ENCODE data around the gene TMEM41B. TPM values are rescaled to one million over a fixed set of nuclear protein-coding genes. Genes with fewer than 3 reads are reported as not detected.
"Not testable (repeated sequence)": the region's sequence is repeated elsewhere in the genome, so short reads cannot be mapped to it uniquely, and the experiment has no call there.

The TMEM41B gene
- total RNA-seq, 3 donors from 2014 or later: 33.2 to 57.9 (median 54.0) TPM

- TF ChIP-seq CTCF (IDR thresholded peaks at IDR 0.05): no peak
- ATAC-seq: no peak
- H3K4me3 ChIP-seq: no peak overlapping the region
- H3K4me1 ChIP-seq (ENCODE audit: low read depth): peaks cover 10% of the 10 kb centered on the region
- H3K36me3 ChIP-seq (ENCODE audit: low read depth): no peaks in the 10 kb centered on the region
- no peak for DNase-seq
- H3K9me3 ChIP-seq: no peaks in the 10 kb centered on the region
- intact Hi-C loops (cut with DNase I, micrococcal nuclease): no loop called here
These were observed 5.7 kb upstream of the TMEM41B start for GRCh38 chr11:9320047-9320446.

GRCh38 chr11:9319377-9320001 lies 5.1 kb upstream of the TMEM41B start:
- H3K9me3 ChIP-seq; H3K4me3 ChIP-seq; ATAC-seq; H3K36me3 ChIP-seq (ENCODE audit: low read depth): not testable (repeated sequence)
- intact Hi-C loops (cut with DNase I, micrococcal nuclease): loop anchor here in 1 of 2 donors (10.0 kb wide), 1 partner anchor 65 kb away; the partner anchor contains the start of gene IPO7
- peak in 1 of 3 donors; percentile 23 for DNase-seq
- H3K4me1 ChIP-seq (ENCODE audit: low read depth): peaks cover 13% of the 10 kb centered on the region

GRCh38 chr11:9318442-9319376 lies 4.3 kb upstream of the TMEM41B start:
- not testable (repeated sequence) for H3K4me3 ChIP-seq; DNase-seq; ATAC-seq; H3K36me3 ChIP-seq (ENCODE audit: low read depth); H3K9me3 ChIP-seq
- intact Hi-C loops (cut with DNase I, micrococcal nuclease): loop anchor here in 1 of 2 donors (10.0 kb wide), 1 partner anchor 66 kb away; the partner anchor contains the start of gene IPO7
- H3K4me1 ChIP-seq (ENCODE audit: low read depth): peaks cover 13% of the 10 kb centered on the region

GRCh38 chr11:9316334-9316733 lies 1.9 kb upstream of the TMEM41B start:
- H3K9me3 ChIP-seq: no peaks in the 10 kb centered on the region

DNA sequence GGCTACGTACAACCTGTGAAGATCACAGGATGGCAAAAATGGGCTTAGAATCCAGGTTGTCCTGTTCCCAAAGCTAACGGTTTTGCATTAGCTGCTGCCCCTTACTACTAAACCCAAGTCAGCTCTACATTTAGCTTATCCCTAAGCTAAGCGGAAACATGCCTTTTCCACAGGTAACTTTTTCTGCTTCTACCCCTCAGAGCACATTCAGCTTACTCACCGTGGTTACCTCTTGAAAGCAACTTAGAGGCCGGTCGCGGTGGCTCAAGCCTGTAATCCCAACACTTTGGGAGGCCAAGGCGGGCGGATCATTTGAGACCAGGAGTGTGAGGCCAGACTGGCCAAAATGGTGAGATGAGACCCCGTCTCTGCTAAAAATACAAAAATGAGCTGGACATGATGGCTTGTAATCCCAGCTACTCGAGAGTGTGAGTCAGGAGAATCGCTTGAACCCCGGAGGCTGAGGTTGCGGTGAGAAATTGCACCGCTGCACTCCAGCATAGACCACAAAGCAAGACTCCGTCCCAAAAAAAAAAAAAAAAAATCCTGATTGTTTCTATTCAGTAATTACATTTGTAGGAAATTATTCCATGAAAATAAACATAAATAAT lies 790 bp upstream of the TMEM41B start:
- intact Hi-C loops (cut with DNase I, micrococcal nuclease): loop anchor here in 1 of 2 donors (10.0 kb wide), 1 partner anchor 70 kb away; the partner anchor contains the start of gene IPO7
- ATAC-seq (no peak), DNase-seq (peak in 2 of 3 donors; percentile 30 to 41)
- Histone ChIP-seq H3K4me3 (peak overlapping the region; percentile 74), H3K4me1 (ENCODE audit: low read depth) (peaks cover 20% of the 10 kb centered on the region), H3K36me3 (ENCODE audit: low read depth) (no peaks in the 10 kb centered on the region), H3K9me3 (no peaks in the 10 kb centered on the region)
- TF ChIP-seq CTCF (IDR thresholded peaks at IDR 0.05): no peak

More at GRCh38 chr11:9316334-9316733, 1.9 kb upstream of the TMEM41B start:
- intact Hi-C loops (cut with DNase I, micrococcal nuclease): loop anchor here in 1 of 2 donors (10.0 kb wide), 1 partner anchor 68 kb away; the partner anchor contains the start of gene IPO7
- ATAC-seq: no peak
- H3K4me3 ChIP-seq: no peak overlapping the region
- H3K4me1 ChIP-seq (ENCODE audit: low read depth): peaks cover 20% of the 10 kb centered on the region
- TF ChIP-seq CTCF (IDR thresholded peaks at IDR 0.05): no peak
- DNase-seq: no peak
- H3K36me3 ChIP-seq (ENCODE audit: low read depth): no peaks in the 10 kb centered on the region

- ATAC-seq (peak; percentile 41), DNase-seq (peak in 1 of 3 donors; percentile 41)
- peak overlapping the region; percentile 74 for H3K4me3 ChIP-seq
- no peaks in the 10 kb centered on the region for H3K9me3 ChIP-seq
- intact Hi-C loops (cut with DNase I, micrococcal nuclease): loop anchor here in 1 of 2 donors (10.0 kb wide), 1 partner anchor 71 kb away; the partner anchor contains the start of gene IPO7
- TF ChIP-seq CTCF (IDR thresholded peaks at IDR 0.05): no peak
- no peaks in the 10 kb centered on the region for H3K36me3 ChIP-seq (ENCODE audit: low read depth)
- H3K4me1 ChIP-seq (ENCODE audit: low read depth): peaks cover 18% of the 10 kb centered on the region
These were observed 624 bp downstream of the TMEM41B start for GRCh38 chr11:9313648-9314290.

Data from mucosa of descending colon (tissue), 3 donors.